Measurements from ENCODE around the gene WASF2. TPM values are rescaled to one million over a fixed set of nuclear protein-coding genes. Genes with fewer than 3 reads are reported as not detected.
A peak's percentile ranks its signal among the peaks of the same experiment; 100 is the strongest.

The WASF2 gene
- total RNA-seq, 1 donor from 2014 or later = 189 TPM

DNA sequence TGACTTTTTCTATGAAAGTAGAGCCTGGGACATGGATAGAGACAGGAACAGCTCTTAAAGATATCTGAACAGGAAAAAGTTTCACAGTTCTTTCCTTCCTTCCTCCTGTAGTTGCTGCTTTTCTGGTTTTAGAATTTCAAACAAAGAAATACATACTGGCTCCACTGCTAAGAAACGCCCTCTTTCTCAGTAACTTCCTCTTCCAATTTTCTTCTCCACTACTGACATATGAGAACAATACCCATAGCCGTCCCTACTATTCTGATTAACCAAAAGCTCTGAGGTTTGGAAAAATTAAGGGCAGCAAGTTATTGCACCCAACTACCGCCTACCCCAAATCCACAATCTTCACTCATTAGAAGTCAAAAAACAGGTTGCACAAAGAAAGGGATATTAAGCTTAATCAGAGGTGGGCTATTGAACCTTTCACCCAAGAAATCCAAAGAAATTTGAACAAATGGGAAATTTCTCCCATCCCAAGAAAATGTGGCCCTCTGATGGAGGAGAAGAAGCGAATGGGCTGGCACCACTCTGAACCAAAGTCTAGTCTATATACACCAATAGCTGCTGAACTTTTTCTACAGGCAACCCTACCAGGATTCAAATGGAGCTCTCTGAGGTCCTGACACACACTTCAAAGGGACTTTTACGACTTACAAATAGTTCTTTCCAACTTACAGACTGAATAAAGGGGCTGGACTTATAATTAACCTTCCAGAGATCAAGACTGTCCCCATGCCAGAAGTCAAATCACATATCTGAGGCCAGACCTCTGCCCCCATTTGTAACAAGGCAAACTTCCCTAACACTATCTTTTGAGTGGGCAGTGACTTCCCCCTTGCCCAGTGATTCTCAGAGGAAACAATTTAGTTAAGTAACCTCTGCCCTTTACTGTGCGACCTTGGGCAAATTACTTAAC lies 1.7 kb downstream of the WASF2 start:
- Mint-ChIP-seq H3K27ac (ENCODE audit: unreplicated experiment) (peak overlapping the region; percentile 89), H3K4me3 (ENCODE audit: unreplicated experiment) (peak overlapping the region; percentile 94), H3K36me3 (ENCODE audit: unreplicated experiment) (no peaks in the 10 kb centered on the region), H3K9me3 (ENCODE audit: unreplicated experiment) (no peaks in the 10 kb centered on the region), H3K4me1 (ENCODE audit: unreplicated experiment) (peaks cover 40% of the 10 kb centered on the region), H3K27me3 (ENCODE audit: unreplicated experiment) (no peaks in the 10 kb centered on the region)
- TF ChIP-seq CTCF (IDR thresholded peaks at IDR 0.05) = no peak
- DNase-seq (ENCODE audit: extremely low spot score, unreplicated experiment) = no peak

- no peak for DNase-seq (ENCODE audit: extremely low spot score, unreplicated experiment)
- no peaks in the 10 kb centered on the region for H3K9me3 Mint-ChIP-seq (ENCODE audit: unreplicated experiment)
- peaks cover 40% of the 10 kb centered on the region for H3K4me1 Mint-ChIP-seq (ENCODE audit: unreplicated experiment)
- no peak for TF ChIP-seq CTCF (IDR thresholded peaks at IDR 0.05)
- H3K4me3 Mint-ChIP-seq (ENCODE audit: unreplicated experiment) = no peak overlapping the region
- no peaks in the 10 kb centered on the region for H3K27me3 Mint-ChIP-seq (ENCODE audit: unreplicated experiment)
- no peak overlapping the region for H3K27ac Mint-ChIP-seq (ENCODE audit: unreplicated experiment)
- H3K36me3 Mint-ChIP-seq (ENCODE audit: unreplicated experiment) = no peaks in the 10 kb centered on the region
Measured at GRCh38 chr1:27485363-27485762, 4.6 kb downstream of the WASF2 start.

DNA sequence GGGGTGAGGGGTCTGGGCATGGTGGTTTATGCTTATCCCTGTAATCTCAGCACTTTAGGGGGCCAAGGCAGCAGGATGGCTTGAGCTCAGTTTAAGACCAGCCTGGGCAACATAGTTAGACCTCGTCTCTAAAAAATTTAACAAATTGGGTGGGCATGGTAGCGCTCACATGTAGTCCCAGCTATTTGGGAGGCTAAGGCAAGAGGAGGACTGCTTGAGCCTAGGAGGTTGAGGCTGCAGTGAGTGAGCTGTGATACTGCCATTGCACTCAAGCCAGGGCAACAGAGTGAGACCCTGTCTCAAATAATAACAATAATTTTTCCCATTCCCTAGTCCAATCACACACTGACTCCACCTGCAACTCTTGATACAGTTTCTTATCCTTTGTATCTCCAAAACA lies 6.3 kb downstream of the WASF2 start:
- Mint-ChIP-seq H3K4me1 (ENCODE audit: unreplicated experiment) (peaks cover 37% of the 10 kb centered on the region), H3K4me3 (ENCODE audit: unreplicated experiment) (no peak overlapping the region), H3K9me3 (ENCODE audit: unreplicated experiment) (no peaks in the 10 kb centered on the region), H3K27me3 (ENCODE audit: unreplicated experiment) (no peaks in the 10 kb centered on the region), H3K36me3 (ENCODE audit: unreplicated experiment) (no peaks in the 10 kb centered on the region), H3K27ac (ENCODE audit: unreplicated experiment) (no peak overlapping the region)
- no peak for DNase-seq (ENCODE audit: extremely low spot score, unreplicated experiment)
- no peak for TF ChIP-seq CTCF (IDR thresholded peaks at IDR 0.05)

GRCh38 chr1:27481994-27482620 lies 7.9 kb downstream of the WASF2 start:
- peaks cover 4% of the 10 kb centered on the region for H3K36me3 Mint-ChIP-seq (ENCODE audit: unreplicated experiment)
- no peak for TF ChIP-seq CTCF (IDR thresholded peaks at IDR 0.05)

GRCh38 chr1:27478098-27478497 lies 11.9 kb downstream of the WASF2 start:
- Mint-ChIP-seq H3K4me3 (ENCODE audit: unreplicated experiment) (no peak overlapping the region), H3K27me3 (ENCODE audit: unreplicated experiment) (no peaks in the 10 kb centered on the region), H3K4me1 (ENCODE audit: unreplicated experiment) (peaks cover 48% of the 10 kb centered on the region), H3K36me3 (ENCODE audit: unreplicated experiment) (peaks cover 8% of the 10 kb centered on the region), H3K9me3 (ENCODE audit: unreplicated experiment) (no peaks in the 10 kb centered on the region), H3K27ac (ENCODE audit: unreplicated experiment) (peak overlapping the region; percentile 31)
- no peak for DNase-seq (ENCODE audit: extremely low spot score, unreplicated experiment)
- no peak for TF ChIP-seq CTCF (IDR thresholded peaks at IDR 0.05)

More at GRCh38 chr1:27481994-27482620, 7.9 kb downstream of the WASF2 start:
- Mint-ChIP-seq H3K9me3 (ENCODE audit: unreplicated experiment) (no peaks in the 10 kb centered on the region), H3K27me3 (ENCODE audit: unreplicated experiment) (no peaks in the 10 kb centered on the region), H3K4me1 (ENCODE audit: unreplicated experiment) (peaks cover 32% of the 10 kb centered on the region), H3K27ac (ENCODE audit: unreplicated experiment) (no peak overlapping the region), H3K4me3 (ENCODE audit: unreplicated experiment) (no peak overlapping the region)
- no peak for DNase-seq (ENCODE audit: extremely low spot score, unreplicated experiment)

All from osteocyte (in vitro differentiated cells).